Nucleus accumbens (tissue), 56 donors: ENCODE measurements around the gene TMEM255B.
A peak's percentile ranks its signal among the peaks of the same experiment; 100 is the strongest.

Experiments
- DNase-seq, 56 donors: peaks; one replicate each; lab custom pipeline; 2025; lab: John Stamatoyannopoulos, UW

Gene TMEM255B

GRCh38 chr13:113798200-113798811, 39.3 kb downstream of the TMEM255B start:
- no peak for DNase-seq

DNA sequence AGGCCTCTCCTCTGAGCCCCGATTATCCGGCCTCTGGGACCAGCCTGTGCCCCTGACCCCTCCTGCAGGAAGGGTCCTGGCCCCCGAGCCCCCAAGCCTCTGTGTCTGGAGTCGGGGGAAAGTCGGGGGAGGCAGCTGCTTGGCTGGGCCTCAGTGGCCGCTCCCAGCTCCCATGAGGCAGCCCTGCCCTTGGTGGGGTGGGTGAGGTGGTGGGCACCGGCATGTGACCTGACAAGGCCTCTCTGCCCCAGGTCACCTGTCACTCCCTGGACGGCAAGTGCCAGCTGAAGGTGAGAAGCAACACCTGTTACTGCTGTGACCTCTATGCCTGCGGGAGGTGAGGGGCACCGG, 41.5 kb downstream of the TMEM255B start:
- no peak for DNase-seq

- no peak for DNase-seq
Observed at GRCh38 chr13:113801289-113801961, 42.4 kb downstream of the TMEM255B start.

GRCh38 chr13:113802090-113802531, 43.1 kb downstream of the TMEM255B start:
- DNase-seq = no peak

DNA sequence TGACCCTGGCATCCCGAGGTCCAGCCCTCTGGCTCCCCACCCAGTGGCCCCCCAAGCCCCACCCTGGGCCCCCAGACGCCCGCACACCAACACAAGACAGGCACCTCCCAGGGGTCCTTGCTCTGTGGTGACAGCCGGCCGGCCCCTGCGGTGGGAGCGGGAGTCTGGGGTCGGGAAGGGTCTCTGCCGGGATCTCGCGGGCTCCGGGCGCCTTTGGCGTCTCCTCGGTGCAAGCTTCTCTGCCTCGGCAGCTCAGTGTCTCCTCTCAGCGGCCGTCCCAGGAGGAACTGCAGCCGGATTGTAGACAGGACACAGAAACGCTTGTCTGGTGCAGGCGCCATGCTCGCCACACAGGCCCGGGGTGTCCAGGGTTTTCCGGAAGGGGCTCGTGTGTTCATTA, 43.7 kb downstream of the TMEM255B start:
- no peak for DNase-seq

- DNase-seq = no peak
Observed at GRCh38 chr13:113803409-113804016, 44.5 kb downstream of the TMEM255B start.

DNA sequence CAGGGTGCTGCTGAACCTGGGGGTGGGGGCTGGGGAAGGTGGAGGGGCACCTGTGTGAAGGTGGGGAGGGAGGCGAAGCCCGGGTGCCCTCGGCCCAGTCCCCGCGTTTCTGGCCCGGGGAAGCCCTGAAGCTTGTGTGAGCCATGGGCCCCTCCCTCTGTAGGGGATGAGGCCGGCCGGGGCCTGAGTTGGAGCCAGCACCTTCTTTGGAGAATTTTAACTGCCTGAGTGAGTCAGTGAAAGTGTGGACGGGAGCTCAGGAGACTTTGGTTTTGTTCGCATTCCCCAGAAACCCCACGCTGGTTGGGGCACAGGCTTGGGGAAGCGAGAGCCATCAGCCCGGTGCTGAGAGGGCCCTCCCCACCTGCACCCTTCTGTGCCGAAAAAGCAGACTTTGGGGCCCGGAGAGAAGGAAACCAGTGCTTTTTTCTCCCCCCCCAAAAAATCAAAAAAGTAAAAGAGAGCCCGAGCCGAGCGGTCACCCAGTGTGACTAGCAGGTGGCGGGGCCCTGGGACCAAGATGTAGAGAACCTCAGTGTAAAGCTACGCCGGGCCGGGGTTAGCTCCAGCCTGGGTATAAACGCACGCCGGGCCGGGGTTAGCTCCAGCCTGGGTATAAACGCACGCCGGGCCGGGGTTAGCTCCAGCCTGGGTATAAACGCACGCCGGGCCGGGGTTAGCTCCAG, 45.1 kb downstream of the TMEM255B start:
- no peak for DNase-seq

- no peak for DNase-seq
Observed at GRCh38 chr13:113804703-113805430, 45.8 kb downstream of the TMEM255B start.

GRCh38 chr13:113805431-113806103, 46.5 kb downstream of the TMEM255B start:
- DNase-seq = no peak

DNA sequence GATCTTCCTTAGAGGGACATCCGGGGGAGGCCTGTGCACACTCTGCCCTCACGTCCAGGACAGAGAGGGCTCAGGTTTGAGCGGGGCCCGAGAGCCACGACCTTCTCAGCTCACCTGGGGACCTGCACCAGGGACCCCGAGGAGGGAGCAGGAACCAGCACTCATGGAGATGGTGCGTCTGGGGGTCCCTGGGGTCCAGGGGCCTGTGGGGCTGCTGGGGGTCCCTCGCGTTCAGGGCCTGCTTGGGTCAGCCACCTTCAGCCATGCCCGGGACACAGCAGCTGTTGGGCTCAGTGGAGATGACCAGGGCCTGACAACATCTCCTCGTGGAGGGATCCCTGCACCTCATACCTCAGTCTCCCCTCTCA, 47.1 kb downstream of the TMEM255B start:
- no peak for DNase-seq

GRCh38 chr13:113806526-113806925, 47.5 kb downstream of the TMEM255B start:
- no peak for DNase-seq

- peak in 1 of 56 donors; percentile 4 for DNase-seq
Observed at GRCh38 chr13:113808058-113808834, 49.2 kb downstream of the TMEM255B start.

- no peak for DNase-seq
Observed at GRCh38 chr13:113809934-113810333, 50.9 kb downstream of the TMEM255B start.

- DNase-seq = no peak
Observed at GRCh38 chr13:113810640-113811039, 51.6 kb downstream of the TMEM255B start.

DNA sequence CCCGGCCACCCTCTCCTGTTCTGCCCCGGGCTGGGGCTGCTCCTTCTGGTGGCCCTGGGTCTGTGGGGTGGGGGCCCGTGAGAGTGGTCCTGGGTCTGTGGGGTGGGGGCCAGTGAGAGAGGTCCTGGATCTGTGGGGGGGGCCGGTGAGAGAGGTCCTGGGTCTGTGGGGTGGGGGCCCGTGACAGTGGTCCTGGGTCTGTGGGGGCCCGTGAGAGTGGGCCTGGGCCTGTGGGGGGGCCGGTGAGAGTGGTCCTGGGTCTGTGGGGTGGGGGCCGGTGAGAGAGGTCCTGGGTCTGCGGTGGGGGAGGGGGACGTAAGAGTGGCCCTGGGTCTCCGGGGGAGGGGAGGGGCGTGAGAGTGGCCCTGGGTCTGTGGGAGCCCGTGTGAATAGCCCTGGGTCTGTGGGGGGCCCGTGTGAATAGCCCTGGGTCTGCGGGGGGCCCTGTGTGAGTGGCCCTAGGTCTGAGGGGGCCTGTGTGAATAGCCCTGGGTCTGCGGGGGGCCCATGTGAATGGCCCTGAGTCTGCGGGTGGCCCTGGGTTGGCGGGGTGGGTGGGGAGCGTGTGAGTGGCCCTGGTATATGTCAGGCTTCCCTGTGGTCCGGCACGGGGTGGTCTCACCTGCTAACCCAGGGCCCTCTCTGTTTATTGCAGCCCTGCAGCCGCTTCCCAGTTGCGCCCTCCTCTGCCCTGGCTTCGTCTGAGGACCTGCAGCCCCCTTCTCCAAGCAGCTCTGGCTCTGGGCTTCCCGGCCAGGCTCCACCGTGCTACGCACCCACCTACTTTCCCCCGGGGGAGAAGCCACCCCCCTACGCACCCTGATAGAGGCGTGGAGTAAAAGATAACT, 52.3 kb downstream of the TMEM255B start:
- DNase-seq = no peak

- no peak for DNase-seq
Observed at GRCh38 chr13:113812178-113813040, 53.4 kb downstream of the TMEM255B start.

- no peak for DNase-seq
Observed at GRCh38 chr13:113813070-113813748, 54.2 kb downstream of the TMEM255B start.
